Adrenal gland (tissue), 5 donors: Measurements from ENCODE around the gene BEND5.

ENCODE experiments used
- POLR2A ChIP-seq, 2 donors: fragments of 450-650 bp; IDR thresholded peaks; one replicate each; pipeline ENCODE4 v1.6.1; 2017; ENCODE audit warnings: antibody characterized with exemption in 2 of 2, mild to moderate bottlenecking in 2 of 2, moderate library complexity in 1 of 2
- TF ChIP-seq, protein P1 (sequence below), 6 experiments: fragments of 450-650 bp in 4 of 6; fragments of 200-600 bp in 2 of 6; sonication (generic) in 1 of 6; IDR thresholded peaks; 1 replicate in 5 of 6; 2 replicates in 1 of 6; pipeline versions ENCODE4 v1.5.1 to v1.8.0; 2016 to 2021; ENCODE audit warnings: antibody characterized with exemption in 6 of 6, mild to moderate bottlenecking in 2 of 6, moderate library complexity in 1 of 6
- donor health status: DM: no; HTN: no; CAD: no.

DNA sequence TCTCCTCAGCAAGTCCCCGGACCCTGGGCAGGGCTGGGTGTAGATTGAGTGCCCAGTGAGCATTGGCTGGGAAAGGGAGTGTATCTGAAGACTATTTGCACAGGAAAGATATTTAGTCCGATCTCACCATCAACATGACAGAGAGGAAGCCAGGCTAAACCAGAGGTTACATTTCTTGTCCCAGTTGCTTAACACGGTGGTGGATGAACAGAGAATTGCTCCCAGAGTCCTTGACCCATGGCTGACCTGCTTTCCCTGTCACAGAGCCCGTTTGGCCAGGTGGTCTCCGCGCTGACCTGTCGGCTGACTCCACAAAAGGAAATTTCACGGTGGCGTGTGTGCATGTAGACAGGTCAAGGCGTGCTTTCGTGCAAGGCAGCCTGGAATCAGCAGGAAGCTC is 83.5 kb downstream of the BEND5 start:
- TF ChIP-seq, protein P1, sequence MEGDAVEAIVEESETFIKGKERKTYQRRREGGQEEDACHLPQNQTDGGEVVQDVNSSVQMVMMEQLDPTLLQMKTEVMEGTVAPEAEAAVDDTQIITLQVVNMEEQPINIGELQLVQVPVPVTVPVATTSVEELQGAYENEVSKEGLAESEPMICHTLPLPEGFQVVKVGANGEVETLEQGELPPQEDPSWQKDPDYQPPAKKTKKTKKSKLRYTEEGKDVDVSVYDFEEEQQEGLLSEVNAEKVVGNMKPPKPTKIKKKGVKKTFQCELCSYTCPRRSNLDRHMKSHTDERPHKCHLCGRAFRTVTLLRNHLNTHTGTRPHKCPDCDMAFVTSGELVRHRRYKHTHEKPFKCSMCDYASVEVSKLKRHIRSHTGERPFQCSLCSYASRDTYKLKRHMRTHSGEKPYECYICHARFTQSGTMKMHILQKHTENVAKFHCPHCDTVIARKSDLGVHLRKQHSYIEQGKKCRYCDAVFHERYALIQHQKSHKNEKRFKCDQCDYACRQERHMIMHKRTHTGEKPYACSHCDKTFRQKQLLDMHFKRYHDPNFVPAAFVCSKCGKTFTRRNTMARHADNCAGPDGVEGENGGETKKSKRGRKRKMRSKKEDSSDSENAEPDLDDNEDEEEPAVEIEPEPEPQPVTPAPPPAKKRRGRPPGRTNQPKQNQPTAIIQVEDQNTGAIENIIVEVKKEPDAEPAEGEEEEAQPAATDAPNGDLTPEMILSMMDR (IDR thresholded peaks at IDR 0.05), result no peak
- no peak for TF ChIP-seq POLR2A (IDR thresholded peaks at IDR 0.05)
